ENCODE data around the gene OTUD7B.

Gene OTUD7B

DNA sequence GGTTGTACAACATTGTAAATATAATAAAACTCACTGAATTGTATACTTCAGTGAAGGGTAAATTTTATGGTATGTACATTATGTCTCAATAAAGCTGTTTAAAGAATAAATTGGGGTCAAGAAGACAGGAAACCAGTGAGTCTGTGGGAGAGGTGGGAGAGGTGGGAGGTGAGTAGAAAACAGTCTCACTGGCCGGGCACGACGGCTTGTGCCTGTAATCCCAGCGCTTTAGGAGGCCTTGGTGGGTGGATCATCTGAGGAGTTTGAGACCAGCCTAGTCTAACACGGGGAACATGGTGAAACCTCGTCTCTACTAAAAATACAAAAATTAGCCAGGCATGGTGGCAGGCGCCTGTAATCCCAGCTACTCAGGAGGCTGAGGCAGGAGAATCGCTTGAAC, 78.1 kb downstream of the OTUD7B start:
- TF ChIP-seq, protein P1, sequence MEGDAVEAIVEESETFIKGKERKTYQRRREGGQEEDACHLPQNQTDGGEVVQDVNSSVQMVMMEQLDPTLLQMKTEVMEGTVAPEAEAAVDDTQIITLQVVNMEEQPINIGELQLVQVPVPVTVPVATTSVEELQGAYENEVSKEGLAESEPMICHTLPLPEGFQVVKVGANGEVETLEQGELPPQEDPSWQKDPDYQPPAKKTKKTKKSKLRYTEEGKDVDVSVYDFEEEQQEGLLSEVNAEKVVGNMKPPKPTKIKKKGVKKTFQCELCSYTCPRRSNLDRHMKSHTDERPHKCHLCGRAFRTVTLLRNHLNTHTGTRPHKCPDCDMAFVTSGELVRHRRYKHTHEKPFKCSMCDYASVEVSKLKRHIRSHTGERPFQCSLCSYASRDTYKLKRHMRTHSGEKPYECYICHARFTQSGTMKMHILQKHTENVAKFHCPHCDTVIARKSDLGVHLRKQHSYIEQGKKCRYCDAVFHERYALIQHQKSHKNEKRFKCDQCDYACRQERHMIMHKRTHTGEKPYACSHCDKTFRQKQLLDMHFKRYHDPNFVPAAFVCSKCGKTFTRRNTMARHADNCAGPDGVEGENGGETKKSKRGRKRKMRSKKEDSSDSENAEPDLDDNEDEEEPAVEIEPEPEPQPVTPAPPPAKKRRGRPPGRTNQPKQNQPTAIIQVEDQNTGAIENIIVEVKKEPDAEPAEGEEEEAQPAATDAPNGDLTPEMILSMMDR (IDR thresholded peaks at IDR 0.05; ENCODE audit: low read depth, low read length, missing control alignments), result no peak
- DNase-seq (ENCODE audit: extremely low read depth, low read depth), result no peak
- H3K4me3 ChIP-seq (replicated peaks; ENCODE audit: low read depth, low read length), result no peak overlapping the region

DNA sequence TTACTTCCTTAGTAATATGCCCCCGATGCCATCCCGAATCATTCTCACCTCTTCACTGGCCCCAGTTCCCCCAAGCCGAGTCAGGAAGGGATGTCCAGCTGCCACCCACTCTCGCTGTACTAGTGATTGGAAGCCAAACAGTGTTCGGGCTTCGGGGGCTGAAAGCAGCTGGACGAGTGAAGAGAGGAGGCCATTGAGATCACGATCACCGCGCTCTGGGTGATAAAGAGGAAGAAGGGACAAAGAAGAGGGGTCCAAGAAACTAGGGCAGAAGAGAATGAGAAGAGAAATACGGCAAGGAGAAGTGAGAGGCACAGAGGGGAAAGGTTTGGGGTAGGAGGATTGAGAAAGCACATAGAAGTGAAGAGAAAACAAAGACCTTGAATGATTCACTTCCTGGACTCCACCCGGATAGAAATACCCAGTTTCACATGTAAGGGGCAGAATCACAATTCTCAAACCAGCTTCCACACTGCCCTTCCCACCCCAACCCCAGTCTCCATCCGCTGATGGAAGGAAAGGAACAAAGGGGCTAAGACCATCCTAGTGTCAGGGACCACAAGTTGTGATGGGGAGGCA, 79.2 kb downstream of the OTUD7B start:
- DNase-seq (ENCODE audit: extremely low read depth, low read depth), result no peak
- TF ChIP-seq, protein P1 (IDR thresholded peaks at IDR 0.05; ENCODE audit: low read depth, low read length, missing control alignments), result no peak
- H3K4me3 ChIP-seq (replicated peaks; ENCODE audit: low read depth, low read length), result no peak overlapping the region

DNA sequence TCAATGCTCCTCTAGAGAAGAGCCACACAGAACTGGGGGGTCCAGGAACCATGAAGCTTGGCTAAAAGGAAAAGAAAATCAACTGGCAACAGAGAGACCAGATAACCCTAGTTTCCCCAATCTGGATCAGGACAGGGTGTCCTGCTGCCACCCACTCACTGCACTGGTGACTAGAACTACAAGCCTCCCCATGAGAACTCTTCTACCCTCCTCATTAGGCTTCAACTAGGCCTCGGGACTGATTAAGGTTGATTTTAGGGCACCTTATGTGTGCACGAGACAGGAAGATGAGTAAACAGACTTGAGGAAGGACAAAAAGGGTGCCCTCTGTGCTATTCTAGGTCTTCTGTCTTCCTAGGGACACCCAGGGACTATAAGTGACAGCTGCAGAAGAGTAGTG, 80.7 kb downstream of the OTUD7B start:
- TF ChIP-seq, protein P1 (IDR thresholded peaks at IDR 0.05; ENCODE audit: low read depth, low read length, missing control alignments), result no peak
- no peak overlapping the region for H3K4me3 ChIP-seq (replicated peaks; ENCODE audit: low read depth, low read length)
- no peak for DNase-seq (ENCODE audit: extremely low read depth, low read depth)

DNA sequence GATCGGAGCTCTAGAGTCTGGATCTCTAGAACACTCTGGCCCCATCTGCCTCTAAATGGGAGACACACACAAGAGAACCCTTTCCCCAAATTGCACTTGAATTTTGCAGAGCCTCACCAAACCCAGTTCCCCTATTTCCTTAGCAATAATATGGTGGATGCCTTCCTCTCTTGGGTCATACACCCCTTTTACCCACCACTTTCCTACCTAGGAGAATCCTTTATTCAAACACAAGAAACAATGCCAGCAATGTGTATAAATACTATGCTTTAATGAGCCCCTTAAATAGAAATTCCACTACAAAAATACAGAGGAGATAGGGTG, 82.2 kb downstream of the OTUD7B start:
- peak overlapping the region; percentile 93 for H3K4me3 ChIP-seq (replicated peaks; ENCODE audit: low read depth, low read length)
- DNase-seq (ENCODE audit: extremely low read depth, low read depth), result no peak
- TF ChIP-seq, protein P1 (IDR thresholded peaks at IDR 0.05; ENCODE audit: low read depth, low read length, missing control alignments), result no peak

DNA sequence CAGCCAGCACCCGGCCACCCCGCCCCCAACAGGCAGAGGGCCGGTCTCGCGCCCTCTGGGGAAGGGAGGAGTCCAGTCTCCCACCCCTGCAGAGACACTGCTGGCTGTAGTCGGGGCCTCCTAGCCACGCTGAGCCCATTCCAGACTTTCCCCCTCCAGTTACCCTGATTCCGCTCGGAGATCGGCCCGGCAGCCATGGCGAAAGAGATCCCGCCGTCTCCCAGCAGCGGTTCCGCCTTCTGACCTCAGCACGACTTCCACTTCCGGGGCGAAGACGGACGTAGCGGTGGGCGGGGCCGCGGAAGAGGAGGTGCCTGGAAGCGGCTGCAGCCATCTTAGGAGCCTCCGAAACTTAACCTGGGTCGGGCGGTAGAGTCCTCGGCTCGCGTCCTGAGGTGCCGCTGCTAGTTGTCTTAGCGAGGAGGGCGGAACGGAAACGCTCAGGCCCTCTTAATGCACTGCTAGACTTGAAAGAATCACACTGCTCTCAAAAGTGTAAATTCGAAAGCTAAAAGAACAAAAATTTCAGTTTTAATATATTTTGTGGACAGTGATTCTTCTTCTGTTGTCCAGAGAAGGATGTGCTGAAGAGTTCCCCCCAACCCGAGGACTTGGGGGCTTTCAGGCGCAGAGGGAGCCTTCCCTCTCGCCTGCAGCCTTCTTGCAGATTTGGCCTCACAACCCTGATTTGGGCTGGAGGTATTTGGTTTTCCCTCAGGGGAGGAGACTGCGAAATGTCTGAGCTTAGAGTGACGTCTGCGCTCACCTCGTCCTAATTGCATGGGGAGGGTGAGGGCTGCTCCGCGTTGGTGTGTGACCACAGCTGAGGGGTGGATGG, 82.7 kb downstream of the OTUD7B start, which contains the start of gene SF3B4:
Gene SF3B4 (minus strand): TSS at position 241 of the 838 bp plus-strand sequence. CDS start 44 bp downstream, at position 197.
- H3K4me3 ChIP-seq (replicated peaks; ENCODE audit: low read depth, low read length), result peak within 1 kb of the TSS; percentile 93
- peak; percentile 75 for DNase-seq (ENCODE audit: extremely low read depth, low read depth)
- TF ChIP-seq, protein P1 (IDR thresholded peaks at IDR 0.05; ENCODE audit: low read depth, low read length, missing control alignments), result no peak

DNA sequence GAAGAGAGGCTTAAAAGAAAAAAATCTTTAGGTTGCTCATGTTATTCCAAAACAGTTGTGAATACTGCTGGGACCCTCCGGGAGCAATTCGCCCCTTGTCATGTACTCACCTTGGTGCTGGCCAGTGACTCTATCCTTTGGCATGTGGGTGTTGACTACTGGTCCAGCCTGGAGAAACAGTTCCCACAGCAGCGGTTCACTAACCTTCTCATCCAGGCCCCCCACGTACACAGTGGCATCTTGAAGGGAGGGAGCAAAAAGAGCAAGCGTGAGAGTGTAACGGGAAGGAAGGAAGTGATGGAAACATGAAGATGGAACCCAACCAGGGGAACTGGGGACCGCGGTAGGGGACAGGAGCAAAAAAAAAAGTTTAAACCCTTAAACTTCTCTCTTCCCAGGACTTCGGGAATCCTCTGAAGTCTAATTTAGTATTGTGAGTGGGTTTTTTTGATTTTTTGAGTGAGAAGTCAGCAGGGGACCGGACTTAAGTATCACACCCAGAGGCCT, 83.4 kb downstream of the OTUD7B start:
- peak overlapping the region; percentile 93 for H3K4me3 ChIP-seq (replicated peaks; ENCODE audit: low read depth, low read length)
- TF ChIP-seq, protein P1 (IDR thresholded peaks at IDR 0.05; ENCODE audit: low read depth, low read length, missing control alignments), result no peak
- DNase-seq (ENCODE audit: extremely low read depth, low read depth), result no peak
